ENCODE results near the gene LARP1B.

DNA sequence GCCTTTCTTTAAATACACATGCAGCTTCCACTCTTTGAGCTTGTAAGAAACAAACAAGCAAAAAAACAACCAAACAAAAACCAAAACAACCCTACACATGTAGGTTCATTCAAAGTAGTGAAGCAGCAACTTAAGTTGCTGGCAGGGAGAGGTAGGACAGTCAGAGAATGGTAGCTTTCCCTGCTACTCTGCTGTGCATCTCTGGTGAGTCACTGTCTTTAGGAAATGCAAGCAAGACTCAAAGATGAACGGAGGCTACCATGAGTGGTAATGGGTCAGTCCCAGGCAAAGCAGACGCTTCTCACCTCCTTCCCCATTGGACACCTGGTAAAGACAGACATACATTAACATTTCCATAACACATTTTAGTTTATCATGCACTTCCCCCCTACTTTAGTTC is 183.3 kb downstream of the LARP1B start:
- TF ChIP-seq, protein P1, sequence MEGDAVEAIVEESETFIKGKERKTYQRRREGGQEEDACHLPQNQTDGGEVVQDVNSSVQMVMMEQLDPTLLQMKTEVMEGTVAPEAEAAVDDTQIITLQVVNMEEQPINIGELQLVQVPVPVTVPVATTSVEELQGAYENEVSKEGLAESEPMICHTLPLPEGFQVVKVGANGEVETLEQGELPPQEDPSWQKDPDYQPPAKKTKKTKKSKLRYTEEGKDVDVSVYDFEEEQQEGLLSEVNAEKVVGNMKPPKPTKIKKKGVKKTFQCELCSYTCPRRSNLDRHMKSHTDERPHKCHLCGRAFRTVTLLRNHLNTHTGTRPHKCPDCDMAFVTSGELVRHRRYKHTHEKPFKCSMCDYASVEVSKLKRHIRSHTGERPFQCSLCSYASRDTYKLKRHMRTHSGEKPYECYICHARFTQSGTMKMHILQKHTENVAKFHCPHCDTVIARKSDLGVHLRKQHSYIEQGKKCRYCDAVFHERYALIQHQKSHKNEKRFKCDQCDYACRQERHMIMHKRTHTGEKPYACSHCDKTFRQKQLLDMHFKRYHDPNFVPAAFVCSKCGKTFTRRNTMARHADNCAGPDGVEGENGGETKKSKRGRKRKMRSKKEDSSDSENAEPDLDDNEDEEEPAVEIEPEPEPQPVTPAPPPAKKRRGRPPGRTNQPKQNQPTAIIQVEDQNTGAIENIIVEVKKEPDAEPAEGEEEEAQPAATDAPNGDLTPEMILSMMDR (conservative IDR thresholded peaks at IDR 0.05; ENCODE audit: low read depth, low read length), result no peak
- TF ChIP-seq EZH2 (IDR thresholded peaks at IDR 0.05; ENCODE audit: borderline replicate concordance, low read depth, low read length, poor library complexity, severe bottlenecking), result no peak

All from A673 (cell line).